NB4 (cell line): ENCODE data around the gene NRP1.

ENCODE experiments used
- DNase-seq: peaks from one replicate; pipeline ENCODE4 v3.0.0; 2010; ENCODE audit warnings: low read depth
- H3K4me3 ChIP-seq: one replicate; pipeline ENCODE4 v1.5.1; 2011; ENCODE audit warnings: mild to moderate bottlenecking, low read depth, low read length, moderate library complexity
- CTCF ChIP-seq: IDR thresholded peaks from one replicate; pipeline ENCODE4 v1.5.1; 2012; ENCODE audit warnings: low read depth, low read length
- MYC ChIP-seq: IDR thresholded peaks from 2 replicates; pipeline ENCODE4 v1.6.1; 2011; ENCODE audit warnings: low read depth, low read length
- POLR2A ChIP-seq: IDR thresholded peaks from 2 replicates; pipeline ENCODE4 v1.6.1; 2011; ENCODE audit warnings: mild to moderate bottlenecking; ENCODE audit not compliant: insufficient read length; ENCODE audit errors: extremely low read depth
- TF ChIP-seq, protein P1 (sequence below): IDR thresholded peaks from 2 replicates; pipeline ENCODE4 v1.6.1; 2011; ENCODE audit warnings: low read depth, low read length

NRP1 gene

GRCh38 chr10:33152146-33152545 is 182.3 kb downstream of the NRP1 start:
- H3K4me3 ChIP-seq: no peak overlapping the region
- TF ChIP-seq CTCF: no peak
- TF ChIP-seq MYC: no peak
- TF ChIP-seq, protein P1, sequence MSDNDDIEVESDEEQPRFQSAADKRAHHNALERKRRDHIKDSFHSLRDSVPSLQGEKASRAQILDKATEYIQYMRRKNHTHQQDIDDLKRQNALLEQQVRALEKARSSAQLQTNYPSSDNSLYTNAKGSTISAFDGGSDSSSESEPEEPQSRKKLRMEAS: no peak
- no peak for TF ChIP-seq POLR2A
- DNase-seq: no peak

DNA sequence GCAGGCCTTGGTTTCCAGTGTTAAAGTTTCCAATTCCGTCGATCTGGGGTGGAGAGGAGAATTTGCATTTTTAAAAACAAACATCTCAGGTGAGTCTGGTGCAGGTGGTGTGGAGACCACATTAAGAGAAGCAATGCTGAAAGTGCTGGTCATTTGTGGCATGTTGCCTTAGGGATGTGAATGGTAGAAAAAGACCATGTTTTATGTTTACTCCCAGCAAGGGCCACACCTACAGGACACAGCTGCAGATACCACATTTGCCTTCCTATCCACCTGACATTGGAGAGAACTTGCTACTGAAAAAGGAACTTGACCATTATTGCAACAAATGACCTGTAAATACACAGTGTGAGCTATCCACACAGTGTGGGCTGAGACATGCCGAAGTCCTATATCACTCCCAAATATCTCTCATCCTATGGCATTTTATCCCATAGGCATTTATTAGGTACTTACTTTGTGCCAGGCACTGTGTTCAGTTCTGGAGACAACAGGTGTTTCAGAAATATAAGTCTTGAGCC is 183.1 kb downstream of the NRP1 start:
- no peak overlapping the region for H3K4me3 ChIP-seq
- TF ChIP-seq, protein P1: no peak
- TF ChIP-seq MYC: no peak
- TF ChIP-seq POLR2A: no peak
- TF ChIP-seq CTCF: no peak
- DNase-seq: no peak

DNA sequence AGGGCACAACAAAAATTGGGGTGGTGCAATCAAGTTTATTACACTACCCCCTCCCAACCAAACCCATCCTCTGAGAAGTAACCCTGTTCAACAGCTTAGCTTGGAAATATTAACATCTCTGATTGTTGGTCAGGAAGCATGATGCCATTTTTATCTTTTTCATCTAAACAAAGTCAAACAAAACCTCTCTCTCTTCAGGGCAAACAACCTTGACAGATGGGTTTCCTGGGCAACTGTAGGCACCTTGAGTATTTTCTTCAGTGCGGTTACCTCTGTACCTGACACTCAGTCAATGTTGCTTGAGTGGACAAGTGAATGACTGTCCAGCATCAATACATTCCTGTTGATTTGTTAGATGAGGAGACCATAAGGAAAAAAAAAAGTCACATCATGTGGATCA is 183.6 kb downstream of the NRP1 start:
- no peak for DNase-seq
- no peak for TF ChIP-seq POLR2A
- no peak for TF ChIP-seq CTCF
- TF ChIP-seq MYC: no peak
- TF ChIP-seq, protein P1: no peak
- no peak overlapping the region for H3K4me3 ChIP-seq

DNA sequence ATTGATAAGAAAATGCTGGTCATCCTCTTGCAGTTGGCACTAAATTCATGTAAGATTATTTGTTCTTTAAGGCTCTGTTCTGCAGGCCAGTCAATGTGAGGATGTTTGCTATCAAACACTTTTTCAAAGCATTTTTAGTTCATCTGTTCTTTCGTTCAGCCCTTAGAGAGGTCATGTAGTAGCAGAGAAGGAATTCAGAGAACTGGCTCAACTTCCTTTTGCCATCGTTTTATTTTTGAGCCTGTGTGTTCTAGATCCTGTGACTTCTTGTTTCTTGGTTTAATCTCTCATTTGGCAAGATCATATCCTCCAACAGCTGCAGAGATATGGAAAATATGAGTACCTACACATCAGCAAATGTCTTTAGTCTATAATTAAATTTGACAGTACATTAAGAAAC is 184.3 kb downstream of the NRP1 start:
- no peak overlapping the region for H3K4me3 ChIP-seq
- TF ChIP-seq MYC (no peak), CTCF (no peak), POLR2A (no peak)
- TF ChIP-seq, protein P1: no peak
- no peak for DNase-seq

GRCh38 chr10:33147013-33147310 is 187.5 kb downstream of the NRP1 start:
- H3K4me3 ChIP-seq: no peak overlapping the region
- DNase-seq: no peak
- TF ChIP-seq, protein P1: no peak
- no peak for TF ChIP-seq CTCF
- no peak for TF ChIP-seq MYC
- TF ChIP-seq POLR2A: no peak
